Sigmoid colon (tissue), 7 donors: Measurements from ENCODE around the gene FBLN1. TPM values are rescaled to one million over a fixed set of nuclear protein-coding genes. Genes with fewer than 3 reads are reported as not detected.

Source experiments
- DNase-seq: peaks from one replicate; pipeline ENCODE4 v3.0.0-alpha.2; 2019
- H3K27ac ChIP-seq, 4 donors: fragments of 200-600 bp; sonication (generic); one replicate each; pipeline ENCODE4 v1.5.1; 2016 to 2019; ENCODE audit warnings: mild to moderate bottlenecking in 1 of 4
- H3K27me3 ChIP-seq, 3 donors: fragments of 200-600 bp; sonication (generic); one replicate each; pipeline ENCODE4 v1.5.1; 2019; ENCODE audit warnings: mild to moderate bottlenecking in 1 of 3
- H3K36me3 ChIP-seq, 4 donors: fragments of 200-600 bp; sonication (generic); one replicate each; pipeline ENCODE4 v1.5.1; 2016 to 2019
- H3K4me1 ChIP-seq, 4 donors: fragments of 200-600 bp; sonication (generic); one replicate each; pipeline ENCODE4 v1.5.1; 2017 to 2019
- H3K4me3 ChIP-seq, 4 donors: fragments of 200-600 bp; sonication (generic); one replicate each; pipeline ENCODE4 v1.5.1; 2017 to 2019; ENCODE audit warnings: mild to moderate bottlenecking in 2 of 4, moderate library complexity in 1 of 4
- H3K9me3 ChIP-seq, 4 donors: fragments of 200-600 bp in 3 of 4; sonication (generic) in 3 of 4; one replicate each; pipeline versions ENCODE4 v1.5.1 to v1.6.1; 2013 to 2019
- CTCF ChIP-seq, 4 experiments: fragments of 450-650 bp in 3 of 4; fragments of 200-600 bp in 1 of 4; IDR thresholded peaks; one replicate each; pipeline ENCODE4 v1.5.1; 2016 to 2019; ENCODE audit warnings: antibody characterized with exemption in 4 of 4, mild to moderate bottlenecking in 3 of 4, moderate library complexity in 2 of 4
- EP300 ChIP-seq, 4 donors: sonication (generic); formaldehyde crosslinking; IDR thresholded peaks; one replicate each; pipeline ENCODE4 v1.6.1; 2017; ENCODE audit warnings: antibody characterized with exemption in 4 of 4
- POLR2A ChIP-seq, 2 donors: fragments of 450-650 bp; IDR thresholded peaks; one replicate each; pipeline ENCODE4 v1.6.1; 2016; ENCODE audit warnings: antibody characterized with exemption in 2 of 2, mild to moderate bottlenecking in 2 of 2, moderate library complexity in 2 of 2
- POLR2AphosphoS5 ChIP-seq, 4 donors: sonication (generic); formaldehyde crosslinking; IDR thresholded peaks; one replicate each; pipeline ENCODE4 v1.6.1; 2017; ENCODE audit warnings: antibody characterized with exemption in 4 of 4
- WGBS, 2 donors: extraction: QIAGEN DNeasy Blood & Tissue Kit; methylation state at CpG; one replicate each; pipeline ENCODE4 v1.1.7; 2013; 5-methylcytosine and 5-hydroxymethylcytosine counted together
- intact Hi-C: fragments of 100-400 bp; cut with DNase I; formaldehyde crosslinking; loops from one replicate; pipeline ENCODE4 v1.15.1; 2023
- polyA plus RNA-seq, 3 donors: library from polyadenylated mRNA; stranded (reverse); fragments of 200-250 nt; gene quantifications; one replicate each; pipeline ENCODE4 v1.2.3, GENCODE V29; 2013
- total RNA-seq, 4 donors: library from RNA; depleted of rRNA; stranded (reverse); fragments of >200 nt; gene quantifications; one replicate each; pipeline ENCODE4 v1.1.0, GENCODE V29; 2016
- donor health status: healthy with polysubstance abuse.
- donor health status: Bipolar disorder and iron deficiency.
- donor health status: healthy.

Gene FBLN1
- total and polyA plus RNA-seq, 7 donors = 9.0 to 230 (median 123) TPM

GRCh38 chr22:45550891-45551290 lies 48.2 kb downstream of the FBLN1 start:
- Histone ChIP-seq H3K9me3 (no peaks in the 10 kb centered on the region), H3K36me3 (peaks cover 0 to 12% (median 0%) of the 10 kb centered on the region in 4 donors), H3K4me3 (no peak overlapping the region), H3K4me1 (peaks cover 0 to 67% (median 66%) of the 10 kb centered on the region in 4 donors), H3K27me3 (no peaks in the 10 kb centered on the region), H3K27ac (peak overlapping the region; percentile 79 to 89 (median 84))
- intact Hi-C loops = loop anchor here (5.0 kb wide), 1 partner anchor 234 kb away; no protein-coding TSS in a partner anchor
- no peak for TF ChIP-seq EP300 (IDR thresholded peaks at IDR 0.05)
- no peak for TF ChIP-seq POLR2A (IDR thresholded peaks at IDR 0.05)
- no peak for TF ChIP-seq POLR2AphosphoS5 (IDR thresholded peaks at IDR 0.05)
- no peak for DNase-seq
- 91 to 92% methylated on average over 11 of the region's 11 CpGs for WGBS, 2 donors

GRCh38 chr22:45551310-45552016 lies 48.8 kb downstream of the FBLN1 start:
- no peaks in the 10 kb centered on the region for H3K27me3 ChIP-seq
- DNase-seq = peak; percentile 88
- TF ChIP-seq POLR2AphosphoS5 (IDR thresholded peaks at IDR 0.05) = peak in 3 of 4 donors; percentile 18 to 65 (median 55)
- TF ChIP-seq EP300 (IDR thresholded peaks at IDR 0.05) = no peak
- H3K9me3 ChIP-seq = no peaks in the 10 kb centered on the region
- peaks cover 0 to 12% (median 0%) of the 10 kb centered on the region in 4 donors for H3K36me3 ChIP-seq
- peak overlapping the region; percentile 79 to 89 (median 84) for H3K27ac ChIP-seq
- no peak overlapping the region for H3K4me3 ChIP-seq
- intact Hi-C loops = loop anchor here (5.0 kb wide), 1 partner anchor 234 kb away; no protein-coding TSS in a partner anchor
- 68 to 76% methylated on average over 18 of the region's 18 CpGs for WGBS, 2 donors
- H3K4me1 ChIP-seq = peaks cover 0 to 67% (median 66%) of the 10 kb centered on the region in 4 donors

GRCh38 chr22:45552017-45552411 lies 49.3 kb downstream of the FBLN1 start:
- Histone ChIP-seq H3K27ac (peak overlapping the region; percentile 79 to 89 (median 84)), H3K36me3 (peaks cover 0 to 12% (median 0%) of the 10 kb centered on the region in 4 donors), H3K9me3 (no peaks in the 10 kb centered on the region), H3K4me3 (no peak overlapping the region), H3K27me3 (no peaks in the 10 kb centered on the region), H3K4me1 (peaks cover 0 to 67% (median 66%) of the 10 kb centered on the region in 4 donors)
- DNase-seq = no peak
- TF ChIP-seq EP300 (IDR thresholded peaks at IDR 0.05) = no peak
- TF ChIP-seq POLR2A (IDR thresholded peaks at IDR 0.05) = no peak
- no peak for TF ChIP-seq CTCF (IDR thresholded peaks at IDR 0.05)
- TF ChIP-seq POLR2AphosphoS5 (IDR thresholded peaks at IDR 0.05) = no peak
- intact Hi-C loops = loop anchor here (5.0 kb wide), 1 partner anchor 235 kb away; no protein-coding TSS in a partner anchor
- 79 to 87% methylated on average over 12 of the region's 12 CpGs for WGBS, 2 donors

- TF ChIP-seq CTCF (IDR thresholded peaks at IDR 0.05) (no peak), EP300 (IDR thresholded peaks at IDR 0.05) (no peak), POLR2AphosphoS5 (IDR thresholded peaks at IDR 0.05) (peak in 3 of 4 donors; percentile 12 to 54 (median 44))
- Histone ChIP-seq H3K27ac (peak overlapping the region; percentile 79 to 89 (median 84)), H3K27me3 (no peaks in the 10 kb centered on the region), H3K4me3 (no peak overlapping the region), H3K4me1 (peaks cover 0 to 67% (median 66%) of the 10 kb centered on the region in 4 donors), H3K9me3 (no peaks in the 10 kb centered on the region), H3K36me3 (peaks cover 0 to 9% (median 0%) of the 10 kb centered on the region in 4 donors)
- intact Hi-C loops = loop anchor here (1.0 to 5.0 kb wide), 3 partner anchors 111 to 283 kb away; no protein-coding TSS in a partner anchor
- DNase-seq = peak; percentile 82
- WGBS, 2 donors = 77 to 80% methylated on average over 30 of the region's 30 CpGs
Observed at GRCh38 chr22:45552580-45553350, 50.1 kb downstream of the FBLN1 start.

GRCh38 chr22:45553351-45554039 lies 50.8 kb downstream of the FBLN1 start:
- Histone ChIP-seq H3K27ac (peak overlapping the region; percentile 79 to 89 (median 84)), H3K36me3 (peaks cover 0 to 2% (median 0%) of the 10 kb centered on the region in 4 donors), H3K4me1 (peaks cover 0 to 61% (median 59%) of the 10 kb centered on the region in 4 donors), H3K4me3 (peak overlapping the region in 3 of 4 donors; percentile 0 to 22 (median 8)), H3K9me3 (no peaks in the 10 kb centered on the region), H3K27me3 (no peaks in the 10 kb centered on the region)
- 37 to 49% methylated on average over 23 of the region's 23 CpGs for WGBS, 2 donors
- TF ChIP-seq POLR2AphosphoS5 (IDR thresholded peaks at IDR 0.05) (peak in 3 of 4 donors; percentile 11 to 67 (median 56)), CTCF (IDR thresholded peaks at IDR 0.05) (peak; percentile 93 to 98 (median 96)), POLR2A (IDR thresholded peaks at IDR 0.05) (no peak), EP300 (IDR thresholded peaks at IDR 0.05) (no peak)
- intact Hi-C loops = loop anchor here (1.0 to 5.0 kb wide), 3 partner anchors 112 to 284 kb away; no protein-coding TSS in a partner anchor
- DNase-seq = peak; percentile 90
